Cardiac septum (tissue), 1 donor: ENCODE measurements around the gene SNX14. TPM values are rescaled to one million over a fixed set of nuclear protein-coding genes. Genes with fewer than 3 reads are reported as not detected.

ENCODE experiments used
- total RNA-seq: library from RNA; stranded (reverse); fragmentation: NEBNext Ultra II Directional; extraction: Animal tissue kit (Norgen Biotek cat#: 25700); gene quantifications from one replicate; pipeline ENCODE4 v1.2.1, GENCODE V29; 2021
- donor health status: DM: no; HTN: no; CAD: no.

Gene SNX14
- total RNA-seq, 1 donor from 2014 or later = 43.0 TPM

Other genes with a start within 250 kb of the SNX14 start
- 5.9 TPM for gene NT5E, start 143.8 kb downstream of the SNX14 start, total RNA-seq
- gene SYNCRIP, start 49.0 kb upstream of the SNX14 start, total RNA-seq = 73.1 TPM